ENCODE results near the gene ADSS1.

ADSS1 gene

GRCh38 chr14:104691546-104692260 is 32.3 kb upstream of the ADSS1 start:
- peak overlapping the region in 1 of 2 donors; percentile 94 for H3K4me3 ChIP-seq (replicated peaks in 1 of 2; ENCODE audit: low read depth in 2 of 2, low read length in 2 of 2)
- no peak for TF ChIP-seq CTCF (IDR thresholded peaks at IDR 0.05; ENCODE audit: low read depth, low read length)
- DNase-seq (ENCODE audit: low read depth in 2 of 2) = no peak

- no peak for TF ChIP-seq CTCF (IDR thresholded peaks at IDR 0.05; ENCODE audit: low read depth, low read length)
- H3K4me3 ChIP-seq (replicated peaks in 1 of 2; ENCODE audit: low read depth in 2 of 2, low read length in 2 of 2) = no peak overlapping the region
- no peak for DNase-seq (ENCODE audit: low read depth in 2 of 2)
Observed at GRCh38 chr14:104692261-104692938, 31.6 kb upstream of the ADSS1 start.

- no peak for DNase-seq (ENCODE audit: low read depth in 2 of 2)
- TF ChIP-seq CTCF (IDR thresholded peaks at IDR 0.05; ENCODE audit: low read depth, low read length) = no peak
- H3K4me3 ChIP-seq (replicated peaks in 1 of 2; ENCODE audit: low read depth in 2 of 2, low read length in 2 of 2) = no peak overlapping the region
Observed at GRCh38 chr14:104692939-104693315, 31.1 kb upstream of the ADSS1 start.

- no peak overlapping the region for H3K4me3 ChIP-seq (replicated peaks in 1 of 2; ENCODE audit: low read depth in 2 of 2, low read length in 2 of 2)
Observed at GRCh38 chr14:104693482-104694431, 30.3 kb upstream of the ADSS1 start.

GRCh38 chr14:104694475-104694950 is 29.5 kb upstream of the ADSS1 start:
- no peak overlapping the region for H3K4me3 ChIP-seq (replicated peaks in 1 of 2; ENCODE audit: low read depth in 2 of 2, low read length in 2 of 2)
- no peak for TF ChIP-seq CTCF (IDR thresholded peaks at IDR 0.05; ENCODE audit: low read depth, low read length)
- no peak for DNase-seq (ENCODE audit: low read depth in 2 of 2)

More at GRCh38 chr14:104693482-104694431, 30.3 kb upstream of the ADSS1 start:
- no peak for TF ChIP-seq CTCF (IDR thresholded peaks at IDR 0.05; ENCODE audit: low read depth, low read length)
- no peak for DNase-seq (ENCODE audit: low read depth in 2 of 2)

GRCh38 chr14:104694991-104695659 is 28.9 kb upstream of the ADSS1 start:
- no peak overlapping the region for H3K4me3 ChIP-seq (replicated peaks in 1 of 2; ENCODE audit: low read depth in 2 of 2, low read length in 2 of 2)

More at GRCh38 chr14:104694991-104695659, 28.9 kb upstream of the ADSS1 start:
- DNase-seq (ENCODE audit: low read depth in 2 of 2) = no peak
- TF ChIP-seq CTCF (IDR thresholded peaks at IDR 0.05; ENCODE audit: low read depth, low read length) = no peak
